Endothelial cell of umbilical vein (primary cell): ENCODE measurements around the gene SESN3.

Experiments
- CTCF ChIP-seq, 2 donors: IDR thresholded peaks; 1 replicate in 1 of 2; 2 replicates in 1 of 2; pipeline ENCODE4 v1.5.1; 2011; ENCODE audit warnings: low read length in 2 of 2, mild to moderate bottlenecking in 2 of 2, moderate library complexity in 2 of 2, control low read depth in 1 of 2, inconsistent platforms in 1 of 2, low read depth in 1 of 2; ENCODE audit not compliant: insufficient read depth in 1 of 2; ENCODE audit errors: extremely low read depth in 1 of 2
- POLR2A ChIP-seq: IDR thresholded peaks from 2 replicates; pipeline ENCODE4 v1.6.1; 2012; ENCODE audit warnings: low read depth, mild to moderate bottlenecking, control low read depth, low read length

- TF ChIP-seq POLR2A: no peak
- TF ChIP-seq CTCF (IDR thresholded peaks at IDR 0.05; ENCODE audit: extremely low read depth in 1 of 2, insufficient read depth in 1 of 2, low read depth in 1 of 2, low read length in 2 of 2): no peak
These were observed 69.8 kb downstream of the SESN3 start for GRCh38 chr11:95161248-95161647.
